Measurements from ENCODE around the gene DCANP1. TPM values are rescaled to one million over a fixed set of nuclear protein-coding genes. Genes with fewer than 3 reads are reported as not detected.

The DCANP1 gene
- polyA plus RNA-seq, 2 of the 4 experiments (the other 2 are of a cell fraction): not detected

- ATAC-seq (no peak), DNase-seq (ENCODE audit: low read depth in 1 of 2, low spot score in 1 of 2) (no peak), FAIRE-seq (no peak)
- Histone ChIP-seq H3K4me1 (peaks cover 22% of the 10 kb centered on the region), H3K4me3 (no peak overlapping the region), H3K27ac (no peak overlapping the region), H3K4me2 (no peak overlapping the region), H3K9me3 (no peaks in the 10 kb centered on the region)
- WGBS (ENCODE audit: missing lambda C conversion rate): 88% methylated on average over 5 of the region's 5 CpGs
- ChIA-PET POLR2A (no interaction called here), CTCF (interaction anchor here (1.2 to 2.0 kb wide), 2 partner anchors 63 to 70 kb away, joined by 4 to 5 read pairs; no protein-coding TSS in a partner anchor)
- TF ChIP-seq, protein P1, sequence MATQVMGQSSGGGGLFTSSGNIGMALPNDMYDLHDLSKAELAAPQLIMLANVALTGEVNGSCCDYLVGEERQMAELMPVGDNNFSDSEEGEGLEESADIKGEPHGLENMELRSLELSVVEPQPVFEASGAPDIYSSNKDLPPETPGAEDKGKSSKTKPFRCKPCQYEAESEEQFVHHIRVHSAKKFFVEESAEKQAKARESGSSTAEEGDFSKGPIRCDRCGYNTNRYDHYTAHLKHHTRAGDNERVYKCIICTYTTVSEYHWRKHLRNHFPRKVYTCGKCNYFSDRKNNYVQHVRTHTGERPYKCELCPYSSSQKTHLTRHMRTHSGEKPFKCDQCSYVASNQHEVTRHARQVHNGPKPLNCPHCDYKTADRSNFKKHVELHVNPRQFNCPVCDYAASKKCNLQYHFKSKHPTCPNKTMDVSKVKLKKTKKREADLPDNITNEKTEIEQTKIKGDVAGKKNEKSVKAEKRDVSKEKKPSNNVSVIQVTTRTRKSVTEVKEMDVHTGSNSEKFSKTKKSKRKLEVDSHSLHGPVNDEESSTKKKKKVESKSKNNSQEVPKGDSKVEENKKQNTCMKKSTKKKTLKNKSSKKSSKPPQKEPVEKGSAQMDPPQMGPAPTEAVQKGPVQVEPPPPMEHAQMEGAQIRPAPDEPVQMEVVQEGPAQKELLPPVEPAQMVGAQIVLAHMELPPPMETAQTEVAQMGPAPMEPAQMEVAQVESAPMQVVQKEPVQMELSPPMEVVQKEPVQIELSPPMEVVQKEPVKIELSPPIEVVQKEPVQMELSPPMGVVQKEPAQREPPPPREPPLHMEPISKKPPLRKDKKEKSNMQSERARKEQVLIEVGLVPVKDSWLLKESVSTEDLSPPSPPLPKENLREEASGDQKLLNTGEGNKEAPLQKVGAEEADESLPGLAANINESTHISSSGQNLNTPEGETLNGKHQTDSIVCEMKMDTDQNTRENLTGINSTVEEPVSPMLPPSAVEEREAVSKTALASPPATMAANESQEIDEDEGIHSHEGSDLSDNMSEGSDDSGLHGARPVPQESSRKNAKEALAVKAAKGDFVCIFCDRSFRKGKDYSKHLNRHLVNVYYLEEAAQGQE (IDR thresholded peaks at IDR 0.05): no peak
- no peak for TF ChIP-seq PHF8 (IDR thresholded peaks at IDR 0.05; ENCODE audit: borderline replicate concordance, low read depth)
- TF ChIP-seq, protein P2, sequence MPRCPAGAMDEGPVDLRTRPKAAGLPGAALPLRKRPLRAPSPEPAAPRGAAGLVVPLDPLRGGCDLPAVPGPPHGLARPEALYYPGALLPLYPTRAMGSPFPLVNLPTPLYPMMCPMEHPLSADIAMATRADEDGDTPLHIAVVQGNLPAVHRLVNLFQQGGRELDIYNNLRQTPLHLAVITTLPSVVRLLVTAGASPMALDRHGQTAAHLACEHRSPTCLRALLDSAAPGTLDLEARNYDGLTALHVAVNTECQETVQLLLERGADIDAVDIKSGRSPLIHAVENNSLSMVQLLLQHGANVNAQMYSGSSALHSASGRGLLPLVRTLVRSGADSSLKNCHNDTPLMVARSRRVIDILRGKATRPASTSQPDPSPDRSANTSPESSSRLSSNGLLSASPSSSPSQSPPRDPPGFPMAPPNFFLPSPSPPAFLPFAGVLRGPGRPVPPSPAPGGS (IDR thresholded peaks at IDR 0.05): no peak
- TF ChIP-seq CHD2 (IDR thresholded peaks at IDR 0.05; ENCODE audit: low read length, partially characterized antibody): no peak
- no peak for TF ChIP-seq KDM1A (IDR thresholded peaks at IDR 0.05; ENCODE audit: low read depth)
- no peak for TF ChIP-seq EHMT2 (IDR thresholded peaks at IDR 0.05; ENCODE audit: low read depth)
- TF ChIP-seq, protein P3, sequence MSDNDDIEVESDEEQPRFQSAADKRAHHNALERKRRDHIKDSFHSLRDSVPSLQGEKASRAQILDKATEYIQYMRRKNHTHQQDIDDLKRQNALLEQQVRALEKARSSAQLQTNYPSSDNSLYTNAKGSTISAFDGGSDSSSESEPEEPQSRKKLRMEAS (IDR thresholded peaks at IDR 0.05): no peak
- TF ChIP-seq NFE2L2 (conservative IDR thresholded peaks at IDR 0.05; ENCODE audit: low read length): no peak
- TF ChIP-seq, protein P4, sequence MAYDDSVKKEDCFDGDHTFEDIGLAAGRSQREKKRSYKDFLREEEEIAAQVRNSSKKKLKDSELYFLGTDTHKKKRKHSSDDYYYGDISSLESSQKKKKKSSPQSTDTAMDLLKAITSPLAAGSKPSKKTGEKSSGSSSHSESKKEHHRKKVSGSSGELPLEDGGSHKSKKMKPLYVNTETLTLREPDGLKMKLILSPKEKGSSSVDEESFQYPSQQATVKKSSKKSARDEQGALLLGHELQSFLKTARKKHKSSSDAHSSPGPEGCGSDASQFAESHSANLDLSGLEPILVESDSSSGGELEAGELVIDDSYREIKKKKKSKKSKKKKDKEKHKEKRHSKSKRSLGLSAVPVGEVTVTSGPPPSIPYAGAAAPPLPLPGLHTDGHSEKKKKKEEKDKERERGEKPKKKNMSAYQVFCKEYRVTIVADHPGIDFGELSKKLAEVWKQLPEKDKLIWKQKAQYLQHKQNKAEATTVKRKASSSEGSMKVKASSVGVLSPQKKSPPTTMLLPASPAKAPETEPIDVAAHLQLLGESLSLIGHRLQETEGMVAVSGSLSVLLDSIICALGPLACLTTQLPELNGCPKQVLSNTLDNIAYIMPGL (CRISPR knock-in tag; IDR thresholded peaks at IDR 0.05; ENCODE audit: borderline replicate concordance): no peak
- TF ChIP-seq HOXB5 (CRISPR knock-in tag; IDR thresholded peaks at IDR 0.05): no peak
- no peak for TF ChIP-seq CHD4 (IDR thresholded peaks at IDR 0.05; ENCODE audit: borderline replicate concordance)
- TF ChIP-seq POLR2AphosphoS2 (conservative IDR thresholded peaks at IDR 0.05; ENCODE audit: low read length): no peak
- TF ChIP-seq TP53 (CRISPR knock-in tag; IDR thresholded peaks at IDR 0.05): no peak
Observed at GRCh38 chr5:135395451-135395850, 51.7 kb downstream of the DCANP1 start.

Small RNA genes lying within 50 kb of the gene (small RNA-seq; reads per million reads assigned to genes)
- 0 reads per million in 6 experiments for gene DCANP1

Other genes with a start within 250 kb of the DCANP1 start
- 141 and 158 TPM in 2 replicates for gene MACROH2A1, start 48.1 kb downstream of the DCANP1 start, polyA plus RNA-seq (2011; rRNA removed)
- 154 to 172 TPM (median 162 TPM) in 3 replicates for gene MACROH2A1, start 48.1 kb downstream of the DCANP1 start, polyA plus RNA-seq (2017; fragmentation: RNase III; extraction: RNeasy Plus Mini Kit Qiagen cat#74134 plus additional on column Dnase treatment)
- gene TIFAB, start 5.0 kb upstream of the DCANP1 start, polyA plus RNA-seq (2011; rRNA removed): not detected in 2 replicates
- gene TIFAB, start 5.0 kb upstream of the DCANP1 start, polyA plus RNA-seq (2017; fragmentation: RNase III; extraction: RNeasy Plus Mini Kit Qiagen cat#74134 plus additional on column Dnase treatment): not detected in 3 replicates
- gene NEUROG1, start 88.6 kb upstream of the DCANP1 start, polyA plus RNA-seq (2011; rRNA removed): not detected in 2 replicates
- gene NEUROG1, start 88.6 kb upstream of the DCANP1 start, polyA plus RNA-seq (2017; fragmentation: RNase III; extraction: RNeasy Plus Mini Kit Qiagen cat#74134 plus additional on column Dnase treatment): not detected in 3 replicates
- not detected in 2 replicates for gene CXCL14, start 131.6 kb upstream of the DCANP1 start, polyA plus RNA-seq (2011; rRNA removed)
- 0.12 to 0.15 TPM (median 0.13 TPM) in 3 replicates for gene CXCL14, start 131.6 kb upstream of the DCANP1 start, polyA plus RNA-seq (2017; fragmentation: RNase III; extraction: RNeasy Plus Mini Kit Qiagen cat#74134 plus additional on column Dnase treatment)